H54 (cell line): ENCODE data around the gene NUDT4.

Source experiments
- DNase-seq: peaks from one replicate; pipeline ENCODE4 v3.0.0; 2011; ENCODE audit warnings: low spot score, mixed read lengths; ENCODE audit not compliant: insufficient read length
- FAIRE-seq: peaks from 3 replicates; lab custom pipeline; 2011; peaks lifted over from hg19 to GRCh38; lab: Jason Lieb, UNC
- POLR2A ChIP-seq: IDR thresholded peaks from 2 replicates; pipeline ENCODE4 v1.6.1; 2011; ENCODE audit warnings: low read depth, mild to moderate bottlenecking, low read length

NUDT4 gene

DNA sequence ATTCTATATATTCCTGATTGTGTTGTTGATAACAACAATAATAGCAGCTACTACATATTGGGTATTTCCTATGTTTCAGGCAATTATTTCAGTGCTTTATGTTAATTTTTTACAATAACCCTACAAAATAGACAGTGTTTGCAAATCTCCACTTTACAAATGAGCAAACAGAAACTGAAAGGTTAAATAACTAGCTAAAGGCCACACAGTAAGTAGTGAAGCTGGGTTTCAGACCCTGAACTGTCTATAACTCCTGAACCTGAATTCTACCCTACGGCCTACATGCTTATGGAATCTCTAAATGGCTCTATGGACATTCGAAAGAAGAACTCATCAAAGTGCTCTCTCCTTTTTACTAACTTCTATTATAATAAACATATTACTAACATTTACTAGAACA is 19.7 kb upstream of the NUDT4 start:
- no peak for TF ChIP-seq POLR2A
- FAIRE-seq, result no peak
- no peak for DNase-seq

DNA sequence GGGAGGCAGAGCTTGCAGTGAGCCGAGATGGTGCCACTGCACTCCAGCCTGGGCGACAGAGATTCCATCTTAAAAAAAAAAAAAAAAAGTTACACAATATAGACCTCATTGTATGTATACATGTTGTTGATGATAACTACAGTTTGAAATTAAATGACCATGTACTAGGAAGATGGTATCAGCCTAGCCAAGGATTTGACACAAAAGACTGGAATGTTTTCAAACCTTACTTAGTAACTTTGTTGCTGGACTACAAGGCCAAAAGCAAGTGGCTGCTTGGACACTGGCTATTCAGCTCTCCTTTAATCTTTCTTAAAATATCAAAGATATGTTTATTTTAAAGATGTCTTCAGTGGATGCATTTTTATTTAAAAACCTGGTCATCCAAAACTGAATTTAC is 18.9 kb upstream of the NUDT4 start:
- TF ChIP-seq POLR2A, result no peak
- no peak for FAIRE-seq
- DNase-seq, result no peak

DNA sequence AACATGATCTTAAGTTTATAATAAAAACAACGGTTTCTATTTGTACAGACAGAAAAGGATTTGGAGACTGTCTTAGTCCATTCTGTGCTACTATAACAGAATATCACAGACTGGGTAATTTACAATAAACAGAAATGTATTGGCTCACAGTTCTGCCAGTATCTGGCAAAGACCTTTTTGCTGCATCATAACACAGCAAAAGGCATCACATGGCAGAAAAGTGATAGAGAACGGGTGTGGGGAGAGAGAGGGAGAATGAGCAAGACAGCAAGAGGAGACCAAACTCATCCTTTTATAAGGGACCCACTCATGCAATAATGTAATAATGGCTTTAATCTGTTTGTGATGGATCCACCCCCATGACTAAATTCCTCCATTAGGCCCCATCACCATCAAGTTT is 17.0 kb upstream of the NUDT4 start:
- no peak for DNase-seq
- no peak for FAIRE-seq
- TF ChIP-seq POLR2A, result no peak

DNA sequence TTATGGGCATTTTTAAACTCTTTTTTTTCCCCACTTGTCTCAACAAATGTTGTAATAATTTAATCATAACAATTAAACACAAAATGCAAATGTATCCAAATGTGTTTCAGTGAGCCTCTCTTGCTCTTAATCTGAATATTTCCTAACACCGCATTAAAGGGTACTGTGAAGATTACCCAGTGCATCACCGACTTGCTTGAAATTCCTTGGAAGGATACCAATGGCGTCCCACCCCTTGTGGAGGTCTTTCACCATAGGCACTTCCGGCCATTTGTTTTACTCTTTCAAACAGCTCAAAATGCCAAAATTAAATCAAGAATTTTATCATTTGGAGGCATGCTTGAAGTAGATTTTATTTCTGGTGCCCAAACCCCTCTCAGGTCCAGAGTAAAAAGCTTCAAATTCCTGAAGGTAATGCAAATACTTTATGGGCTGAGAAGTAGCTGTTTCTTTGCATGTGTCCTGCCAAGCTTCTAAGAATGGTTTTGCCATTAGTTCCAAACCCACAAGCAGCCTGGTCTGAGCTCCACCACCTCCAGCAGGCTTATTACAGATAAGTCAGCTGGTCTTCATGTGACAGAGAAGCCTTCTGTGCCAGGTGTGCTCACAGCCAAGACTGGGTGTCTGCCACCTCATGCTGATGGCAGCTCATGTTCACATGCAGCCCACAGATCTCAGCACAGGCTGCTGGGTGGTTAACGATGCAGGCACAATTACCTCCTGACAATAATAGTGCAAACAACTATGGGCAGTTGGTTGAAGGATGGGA is 16.4 kb upstream of the NUDT4 start:
- DNase-seq (no peak), FAIRE-seq (peak; percentile 6)
- TF ChIP-seq POLR2A, result no peak

DNA sequence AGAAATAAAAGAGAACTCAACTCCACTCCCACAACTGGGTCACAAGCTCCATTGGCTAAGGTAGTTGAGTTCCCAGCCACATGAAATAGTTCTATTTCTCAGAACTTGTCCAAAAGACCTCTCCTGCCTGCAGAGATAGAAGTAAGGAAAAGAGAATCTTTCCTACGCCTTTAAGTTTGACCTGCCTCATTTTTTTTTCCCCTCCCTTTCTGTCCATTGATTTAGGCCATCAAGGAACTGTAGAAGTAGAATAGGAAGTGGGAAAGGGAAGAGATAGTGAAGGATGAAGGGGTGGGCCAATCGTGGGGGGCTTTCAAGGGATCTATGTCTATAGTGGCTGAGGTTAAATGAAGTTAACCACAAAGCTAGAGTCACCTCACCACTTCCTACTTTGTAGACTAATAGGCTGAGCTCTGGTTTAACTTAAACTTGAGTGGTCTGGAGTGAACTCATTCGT is 13.9 kb upstream of the NUDT4 start:
- no peak for FAIRE-seq
- no peak for TF ChIP-seq POLR2A
- no peak for DNase-seq

DNA sequence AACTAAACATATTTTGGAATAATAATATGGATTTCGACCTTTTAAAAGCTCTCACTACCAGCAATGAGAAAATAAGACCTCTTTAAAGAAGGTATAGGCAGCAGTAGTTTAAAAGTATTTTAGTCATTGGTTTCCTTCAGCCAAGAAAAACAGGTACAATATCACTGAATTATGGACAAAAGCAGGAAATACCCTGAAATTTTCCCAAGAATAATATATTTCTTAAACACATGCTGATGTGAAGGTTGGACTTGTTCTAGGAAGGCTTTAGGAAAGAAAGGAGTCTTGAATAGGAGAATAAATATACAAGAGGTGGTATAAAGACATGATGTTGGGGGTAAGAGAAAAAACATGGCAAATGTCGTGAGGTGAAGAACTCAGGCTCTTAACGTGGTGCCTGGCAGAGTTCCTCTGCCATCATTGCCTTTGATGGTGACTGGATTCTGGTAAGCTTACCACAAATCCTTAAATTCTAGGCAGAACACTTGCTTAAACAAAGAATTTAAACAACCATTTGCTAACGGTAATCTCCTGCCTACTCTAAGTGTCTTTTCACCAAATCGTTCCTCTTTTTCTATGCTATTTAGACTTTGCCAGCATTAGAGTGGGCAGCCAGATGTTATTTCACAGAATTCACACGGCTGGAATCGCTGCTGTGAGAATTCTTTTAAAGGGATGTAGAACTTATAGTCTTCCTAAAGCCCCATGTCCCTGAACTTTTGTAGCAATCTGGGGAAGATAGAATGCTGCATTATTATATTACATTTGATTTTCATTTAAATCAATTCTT is 11.9 kb upstream of the NUDT4 start:
- FAIRE-seq (no peak), DNase-seq (no peak)
- TF ChIP-seq POLR2A, result no peak

DNA sequence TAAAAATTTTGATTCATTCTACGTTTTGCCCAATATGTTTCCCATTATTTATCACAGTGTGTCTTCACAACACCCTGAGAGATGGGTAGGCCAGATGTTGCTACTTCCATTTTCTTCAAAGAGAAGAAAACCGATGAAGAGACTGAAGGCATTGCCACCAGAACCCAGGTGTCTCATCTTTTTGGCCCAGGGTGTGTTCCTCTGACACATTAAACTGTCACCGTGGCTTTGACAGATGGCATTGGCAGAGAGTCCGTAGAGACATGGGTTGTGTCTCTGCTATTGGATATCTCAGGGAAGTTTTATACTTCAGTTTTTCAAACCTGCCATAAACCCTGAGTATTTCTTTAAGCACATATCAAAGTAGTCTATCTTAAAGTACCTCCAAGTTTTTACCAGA is 11.3 kb upstream of the NUDT4 start:
- no peak for TF ChIP-seq POLR2A
- no peak for FAIRE-seq
- no peak for DNase-seq

DNA sequence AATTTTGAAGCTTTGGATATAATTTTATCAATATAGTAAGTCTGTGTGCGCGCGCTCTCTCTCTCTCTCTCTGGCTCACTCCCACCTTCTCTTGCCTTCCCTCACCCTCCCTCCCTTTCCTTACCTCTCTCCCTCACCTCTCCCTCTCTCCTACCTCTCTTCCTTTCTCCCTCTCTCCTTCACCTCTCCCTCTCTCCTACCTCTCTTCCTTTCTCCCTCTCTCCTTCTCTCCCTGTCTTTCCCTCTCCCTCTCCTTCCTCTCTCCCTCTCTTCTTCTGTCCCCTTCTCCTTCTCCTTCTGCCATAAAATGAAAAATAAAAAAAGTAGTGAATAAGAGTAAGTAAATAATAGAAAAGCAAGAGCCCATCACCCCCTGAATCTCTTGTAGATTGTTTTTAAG is 9.0 kb upstream of the NUDT4 start:
- no peak for FAIRE-seq
- DNase-seq, result no peak
- no peak for TF ChIP-seq POLR2A

DNA sequence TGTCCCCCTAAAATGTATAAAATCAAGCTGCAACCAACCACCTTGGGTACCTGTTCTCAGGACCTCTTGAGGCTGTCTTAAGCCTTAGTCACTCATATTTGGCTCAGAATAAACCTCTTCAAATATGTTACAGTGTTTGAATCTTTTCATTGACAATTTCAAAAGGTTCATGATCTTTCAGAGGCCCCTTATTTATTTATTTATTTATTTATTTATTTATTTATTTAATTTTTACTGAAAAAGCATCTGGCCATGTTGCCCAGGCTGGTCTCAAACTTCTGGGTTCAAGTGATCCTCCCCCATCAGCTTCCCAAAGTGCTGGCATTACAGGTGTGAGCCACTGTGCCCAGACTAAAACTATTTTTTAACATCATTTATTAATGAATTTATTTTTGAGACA is 8.2 kb upstream of the NUDT4 start:
- FAIRE-seq (no peak), DNase-seq (no peak)
- TF ChIP-seq POLR2A, result no peak

DNA sequence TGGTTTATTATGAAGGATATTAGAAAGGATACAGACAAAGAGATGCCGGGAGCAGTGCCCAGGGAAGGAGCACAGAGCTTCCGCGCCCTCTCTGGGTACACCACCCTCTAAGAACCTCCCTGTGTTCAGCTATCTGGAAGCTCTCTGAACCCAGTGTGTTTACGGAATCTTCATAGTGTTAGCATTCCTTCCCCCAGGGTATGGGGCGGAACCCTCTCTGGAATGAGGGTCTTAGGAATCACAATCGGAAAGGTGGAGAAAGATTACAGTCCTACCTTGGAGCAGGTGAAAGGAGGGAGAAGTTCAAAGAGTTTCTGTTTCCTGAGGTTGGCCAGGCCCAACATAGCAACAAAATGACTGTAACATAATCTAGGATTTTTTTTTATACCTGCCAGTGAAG is 6.8 kb upstream of the NUDT4 start:
- FAIRE-seq, result no peak
- no peak for TF ChIP-seq POLR2A
- no peak for DNase-seq

DNA sequence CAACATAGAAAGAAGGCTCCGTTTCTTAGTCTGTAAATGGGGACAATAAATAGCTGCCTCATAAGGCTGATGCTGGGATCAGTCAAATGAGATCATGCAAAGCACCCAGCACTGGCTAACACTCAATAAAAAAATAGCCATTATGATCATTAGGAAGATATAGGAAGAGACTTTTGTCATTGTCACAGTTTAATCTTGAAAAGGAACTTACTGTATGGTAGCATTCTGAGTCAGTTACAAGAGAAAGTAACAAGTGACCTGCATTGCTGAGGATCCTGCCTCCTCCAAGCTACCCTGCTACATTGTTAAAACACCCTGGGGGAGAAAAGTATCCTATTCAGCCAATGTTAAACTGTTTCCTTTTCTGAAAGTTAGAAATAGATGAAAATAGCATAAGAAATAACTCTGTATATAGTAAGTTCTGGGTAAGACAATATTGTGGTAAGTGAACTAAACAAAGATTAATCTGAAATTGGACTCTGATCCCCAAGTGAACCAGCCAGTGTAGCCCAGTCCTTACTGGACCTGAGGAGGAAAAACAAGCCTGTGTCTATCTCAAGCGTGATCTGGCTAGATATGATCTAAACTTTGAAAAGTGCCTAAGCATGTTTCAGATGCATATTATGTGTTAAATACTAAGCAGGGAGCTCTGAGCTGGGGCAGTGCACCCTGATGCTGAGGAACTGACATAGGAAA is 3.6 kb upstream of the NUDT4 start:
- DNase-seq, result no peak
- no peak for TF ChIP-seq POLR2A
- FAIRE-seq, result no peak

DNA sequence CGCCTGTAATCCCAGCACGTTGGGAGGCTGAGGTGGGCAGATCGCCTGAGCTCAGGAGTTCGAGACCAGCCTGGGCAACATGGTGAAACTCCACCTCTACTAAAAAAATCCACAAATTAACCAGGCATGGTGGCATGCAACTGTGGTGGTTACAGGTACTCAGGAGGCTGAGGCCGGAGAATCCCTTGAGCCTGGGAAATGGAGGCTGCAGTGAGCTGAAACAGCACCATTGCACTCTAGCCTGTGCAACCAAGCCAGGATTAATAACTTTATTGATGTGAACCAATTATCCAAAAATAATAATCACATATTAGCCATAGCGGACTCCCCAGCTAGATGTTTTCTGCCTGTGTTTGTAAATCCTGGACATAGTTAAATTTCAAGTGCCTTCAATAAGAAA is 1.8 kb upstream of the NUDT4 start:
- no peak for FAIRE-seq
- TF ChIP-seq POLR2A, result no peak
- no peak for DNase-seq

DNA sequence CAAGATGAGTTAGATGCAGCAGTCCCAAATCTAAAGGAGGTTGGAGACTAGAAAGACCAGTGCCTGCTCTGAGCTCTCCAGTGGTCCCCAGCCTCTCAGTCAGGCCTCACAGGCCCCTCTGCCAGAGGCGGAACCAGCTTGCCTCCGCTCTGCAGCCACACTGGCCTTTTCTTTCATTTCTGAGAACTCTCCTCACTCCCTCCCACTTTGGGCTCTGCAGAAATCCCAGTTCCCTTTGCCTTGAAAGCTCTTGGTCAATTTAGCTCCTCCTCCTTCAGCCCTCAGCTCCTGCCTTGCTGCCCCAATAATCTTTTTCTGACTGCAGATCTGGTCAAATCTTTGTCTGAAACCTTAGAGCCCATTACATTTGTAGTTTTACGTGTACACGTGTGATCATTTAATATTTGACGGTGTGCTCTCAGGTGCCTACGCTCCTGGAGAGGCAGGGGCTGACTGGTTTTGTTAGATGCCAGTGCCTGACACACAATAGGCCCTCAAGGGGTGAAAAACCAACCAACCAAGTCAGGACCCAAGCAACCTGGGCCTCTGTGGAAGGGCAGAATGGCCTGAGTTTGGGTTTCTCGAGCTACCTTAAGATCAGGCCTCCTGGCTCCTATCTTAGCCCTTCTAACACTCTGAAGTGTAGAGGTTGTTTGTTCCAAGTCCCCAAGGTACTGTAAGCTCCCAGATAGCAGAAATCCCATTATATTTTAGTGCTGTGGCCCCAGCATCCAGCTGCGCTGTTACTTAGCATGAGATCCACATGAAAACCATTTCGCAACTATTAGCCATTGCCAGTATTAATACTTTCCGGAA is 1.1 kb upstream of the NUDT4 start:
- no peak for DNase-seq
- FAIRE-seq, result no peak
- TF ChIP-seq POLR2A, result no peak

DNA sequence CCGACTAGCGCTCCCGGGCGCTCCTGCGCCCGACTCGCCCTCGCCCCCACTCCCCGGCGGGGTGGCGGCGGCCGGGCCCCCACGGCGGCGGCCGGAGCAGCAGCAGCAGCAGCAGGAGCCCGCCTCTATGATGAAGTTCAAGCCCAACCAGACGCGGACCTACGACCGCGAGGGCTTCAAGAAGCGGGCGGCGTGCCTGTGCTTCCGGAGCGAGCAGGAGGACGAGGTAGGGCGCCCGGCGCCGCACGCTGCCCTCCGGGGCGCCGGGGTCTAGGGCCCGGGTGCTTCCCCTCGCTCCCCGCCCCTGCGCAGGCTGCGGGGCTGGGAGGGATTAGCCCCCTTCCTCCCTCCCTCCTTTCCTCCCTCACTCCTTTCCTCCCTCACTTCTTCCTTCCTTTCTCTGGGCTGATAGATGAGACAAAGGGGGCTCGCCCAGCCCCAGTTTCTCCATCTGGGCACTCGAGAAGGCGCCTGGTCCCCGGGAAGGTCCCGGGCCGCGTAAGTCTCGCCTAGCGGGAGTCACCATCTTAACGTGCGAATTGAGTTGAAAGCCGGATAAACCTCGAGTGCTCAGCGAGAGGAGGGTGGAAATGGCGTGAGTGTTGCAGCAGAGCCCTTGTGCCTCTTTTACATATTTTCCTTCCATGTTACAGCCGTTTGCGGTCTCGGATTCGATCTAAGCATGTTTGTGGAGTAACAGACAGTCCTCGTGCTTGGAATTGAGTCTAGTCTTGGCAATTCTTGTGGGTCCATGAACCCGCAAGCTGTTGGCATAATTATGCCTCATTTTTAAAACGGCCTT is 672 bp downstream of the NUDT4 start:
- peak; percentile 48 for DNase-seq
- peak; percentile 27 for FAIRE-seq
